T-cell (primary cell): ENCODE results near the gene ODC1. TPM values are rescaled to one million over a fixed set of nuclear protein-coding genes. Genes with fewer than 3 reads are reported as not detected.
"Not testable (repeated sequence)": the region's sequence is repeated elsewhere in the genome, so short reads cannot be mapped to it uniquely, and the experiment has no call there.

Experiments used
- ATAC-seq, 4 experiments: fragments of 200-7000 bp in 3 of 4; fragments of 150-1000 bp in 1 of 4; cut with Tn5 transposase; replicated peaks in 1 of 4; 1 replicate in 3 of 4; 2 replicates in 1 of 4; pipeline ENCODE4 v1.10.0; 2021; ENCODE audit warnings: moderate library complexity in 3 of 4, mild to moderate bottlenecking in 2 of 4, moderate number of reproducible peaks in 1 of 4
- CTCF ChIA-PET, 2 donors: fragments of 300-600 bp; sonication (Branson Sonifier 250); formaldehyde crosslinking; loops; one replicate each; lab custom pipeline; 2022; ENCODE audit warnings: antibody characterized with exemption in 2 of 2; lab: Charles Lee
- POLR2A ChIA-PET, 2 donors: fragments of 300-600 bp; sonication (Branson Sonifier 250); formaldehyde crosslinking; loops; one replicate each; lab custom pipeline; 2022; ENCODE audit warnings: antibody characterized with exemption in 2 of 2; lab: Charles Lee
- DNase-seq, 35 experiments: peaks; one replicate each; pipeline versions ENCODE4 v3.0.0 to v3.0.0-alpha.2; 2013 to 2023
- H3K27ac ChIP-seq: one replicate; pipeline ENCODE4 v1.5.1; 2013; ENCODE audit warnings: low read length
- H3K27me3 ChIP-seq, 2 experiments: replicated peaks in 1 of 2; 1 replicate in 1 of 2; 2 replicates in 1 of 2; pipeline versions ENCODE4 v1.6.1 to v1.7.0; 2013; ENCODE audit warnings: low read length in 1 of 2, mixed read lengths in 1 of 2; ENCODE audit not compliant: control insufficient read depth in 2 of 2, insufficient read depth in 2 of 2; ENCODE audit errors: extremely low read depth in 1 of 2
- H3K36me3 ChIP-seq, 2 donors: 1 replicate in 1 of 2; 2 replicates in 1 of 2; pipeline versions ENCODE4 v1.6.1 to v1.7.0; 2013; ENCODE audit warnings: low read length in 1 of 2; ENCODE audit not compliant: control insufficient read depth in 2 of 2, insufficient read depth in 1 of 2; ENCODE audit errors: extremely low read depth in 1 of 2
- H3K4me1 ChIP-seq, 2 experiments: 1 replicate in 1 of 2; 2 replicates in 1 of 2; pipeline versions ENCODE4 v1.6.1 to v1.7.0; 2013; ENCODE audit warnings: low read length in 2 of 2, mixed read lengths in 1 of 2; ENCODE audit not compliant: insufficient read depth in 2 of 2, control insufficient read depth in 1 of 2; ENCODE audit errors: extremely low read depth in 1 of 2
- H3K4me3 ChIP-seq, 2 donors: 1 replicate in 1 of 2; 2 replicates in 1 of 2; pipeline versions ENCODE4 v1.5.1 to v1.7.0; 2013; ENCODE audit warnings: mild to moderate bottlenecking in 2 of 2, low read length in 1 of 2, moderate library complexity in 1 of 2; ENCODE audit not compliant: control insufficient read depth in 1 of 2; ENCODE audit errors: extremely low read depth in 1 of 2
- H3K9me3 ChIP-seq: 2 replicates; pipeline ENCODE4 v1.7.0; 2013
- H3K27ac Mint-ChIP-seq, 2 donors: one replicate each; pipeline ENCODE4 v1.8.0; 2020 to 2021; ENCODE audit warnings: mild to moderate bottlenecking in 2 of 2, mixed read lengths in 2 of 2
- H3K27me3 Mint-ChIP-seq, 2 donors: one replicate each; pipeline ENCODE4 v1.8.0; 2021 to 2022; ENCODE audit warnings: mixed read lengths in 2 of 2
- H3K36me3 Mint-ChIP-seq: one replicate; pipeline ENCODE4 v1.8.0; 2021; ENCODE audit warnings: mixed read lengths
- H3K4me1 Mint-ChIP-seq, 3 donors: one replicate each; pipeline ENCODE4 v1.8.0; 2020 to 2022; ENCODE audit warnings: mixed read lengths in 3 of 3, mild to moderate bottlenecking in 1 of 3
- H3K4me3 Mint-ChIP-seq, 3 donors: one replicate each; pipeline ENCODE4 v1.8.0; 2020 to 2022; ENCODE audit warnings: mild to moderate bottlenecking in 3 of 3, mixed read lengths in 3 of 3, moderate library complexity in 3 of 3
- H3K9me3 Mint-ChIP-seq, 3 donors: one replicate each; pipeline ENCODE4 v1.8.0; 2020 to 2022; ENCODE audit warnings: mixed read lengths in 3 of 3
- WGBS: methylation state at CpG from one replicate; pipeline ENCODE4 v1.1.5; 2013; ENCODE audit warnings: missing lambda C conversion rate; ENCODE audit not compliant: insufficient coverage; 5-methylcytosine and 5-hydroxymethylcytosine counted together
- total RNA-seq, 35 experiments: library from RNA in 6 of 35; stranded (reverse) in 6 of 35; fragments of 120-200 nt in 1 of 35; gene quantifications; one replicate each; pipeline versions ENCODE4 v1.2.1 to v1.2.4 and lab custom pipeline; 2013 to 2026

Gene ODC1
- total RNA-seq, 5 donors from 2014 or later (not counting 1 experiment from before 2014, with no cell fraction given), result 40.6 to 102 (median 53.3) TPM

- H3K9me3 ChIP-seq, result no peaks in the 10 kb centered on the region
- no peak overlapping the region for H3K27ac Mint-ChIP-seq
- WGBS, result 90% methylated on average over 9 of the region's 15 CpGs
Measured at GRCh38 chr2:10462178-10463083, 14.3 kb upstream of the ODC1 start.

GRCh38 chr2:10460366-10460796, 12.3 kb upstream of the ODC1 start:
- no peaks in the 10 kb centered on the region for H3K9me3 Mint-ChIP-seq
- H3K27me3 ChIP-seq, result peaks cover 0 to 11% of the 10 kb centered on the region in 2 experiments
- ATAC-seq (no peak), DNase-seq (no peak)
- CTCF ChIA-PET, result no interaction called here
- H3K4me3 ChIP-seq, result no peak overlapping the region
- no peaks in the 10 kb centered on the region for H3K36me3 ChIP-seq
- H3K9me3 ChIP-seq, result no peaks in the 10 kb centered on the region
- WGBS, result 80% methylated on average over 12 of the region's 17 CpGs
- H3K4me1 ChIP-seq, result no peaks in the 10 kb centered on the region
- H3K27me3 Mint-ChIP-seq, result peaks cover 4 to 18% of the 10 kb centered on the region in 2 donors
- no peak overlapping the region for H3K27ac Mint-ChIP-seq
- H3K4me3 Mint-ChIP-seq, result no peak overlapping the region
- H3K4me1 Mint-ChIP-seq, result peaks cover 0 to 5% (median 0%) of the 10 kb centered on the region in 3 donors
- H3K36me3 Mint-ChIP-seq, result no peaks in the 10 kb centered on the region
- POLR2A ChIA-PET, result no interaction called here
- H3K27ac ChIP-seq, result no peak overlapping the region

More at GRCh38 chr2:10462178-10463083, 14.3 kb upstream of the ODC1 start:
- Histone ChIP-seq H3K27ac (no peak overlapping the region), H3K27me3 (peaks cover 0 to 11% of the 10 kb centered on the region in 2 experiments), H3K4me3 (no peak overlapping the region), H3K4me1 (no peaks in the 10 kb centered on the region), H3K36me3 (no peaks in the 10 kb centered on the region)
- ChIA-PET CTCF (interaction anchor here in 1 of 2 donors (0.5 kb wide), 1 partner anchor 14 kb away, joined by 3 read pairs; no protein-coding TSS in a partner anchor), POLR2A (interaction anchor here in 1 of 2 donors (0.5 kb wide), 1 partner anchor 624 kb away, joined by 3 read pairs; no protein-coding TSS in a partner anchor)
- ATAC-seq, result no peak
- Mint-ChIP-seq H3K4me1 (peaks cover 0 to 5% (median 0%) of the 10 kb centered on the region in 3 donors), H3K36me3 (no peaks in the 10 kb centered on the region), H3K9me3 (no peaks in the 10 kb centered on the region), H3K4me3 (no peak overlapping the region), H3K27me3 (peaks cover 4 to 18% of the 10 kb centered on the region in 2 donors)
- DNase-seq, result peak in 1 of 35 experiments; percentile 13

DNA sequence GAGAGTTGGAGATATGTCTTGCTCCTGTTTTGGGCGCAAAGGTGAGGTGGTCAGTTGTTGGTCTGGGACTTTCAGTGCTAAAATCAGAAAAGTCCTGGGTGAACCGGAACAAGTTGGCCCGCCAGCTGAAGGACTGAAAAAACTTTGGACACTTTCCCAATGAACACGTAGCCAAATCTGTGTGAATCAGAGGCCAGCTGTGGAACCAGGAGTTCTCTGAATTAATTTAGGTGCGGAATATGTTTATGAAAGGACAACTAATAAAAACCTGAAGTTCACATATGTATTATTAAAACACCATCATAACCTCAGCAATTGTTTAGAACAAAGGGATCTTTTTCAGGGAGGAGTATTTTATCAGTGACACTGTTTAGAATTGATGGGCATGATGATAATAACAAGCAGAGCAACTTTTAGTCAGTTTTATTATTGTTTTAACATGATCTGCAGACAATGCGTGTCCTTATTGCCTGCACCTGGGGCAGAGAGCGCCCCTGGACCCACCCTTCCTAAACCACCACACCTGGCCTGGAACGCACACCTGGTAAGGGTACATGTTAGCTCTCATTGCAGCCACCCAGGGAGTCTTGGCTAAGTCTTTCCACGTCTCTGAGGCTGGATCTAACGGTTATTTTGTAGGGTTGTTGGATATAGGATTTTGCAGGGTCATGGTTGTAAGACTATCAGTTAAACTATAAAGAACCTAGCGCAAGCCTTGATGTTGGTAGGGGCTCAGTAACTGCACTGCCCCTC, 9.9 kb upstream of the ODC1 start:
- ChIA-PET POLR2A (interaction anchor here in 1 of 2 donors (1.0 kb wide), 1 partner anchor 12 kb away, joined by 5 read pairs; no protein-coding TSS in a partner anchor), CTCF (no interaction called here)
- Mint-ChIP-seq H3K9me3 (no peaks in the 10 kb centered on the region), H3K27ac (no peak overlapping the region), H3K27me3 (peaks cover 4 to 15% of the 10 kb centered on the region in 2 donors), H3K4me1 (peaks cover 0 to 7% (median 2%) of the 10 kb centered on the region in 3 donors), H3K36me3 (no peaks in the 10 kb centered on the region), H3K4me3 (no peak overlapping the region)
- H3K9me3 ChIP-seq, result no peaks in the 10 kb centered on the region
- no peak overlapping the region for H3K4me3 ChIP-seq
- DNase-seq, result no peak
- peaks cover 0 to 4% of the 10 kb centered on the region in 2 experiments for H3K4me1 ChIP-seq
- no peaks in the 10 kb centered on the region for H3K36me3 ChIP-seq
- 100% methylated on average over 3 of the region's 11 CpGs for WGBS
- ATAC-seq, result no peak
- H3K27ac ChIP-seq, result no peak overlapping the region
- peaks cover 0 to 9% of the 10 kb centered on the region in 2 experiments for H3K27me3 ChIP-seq

DNA sequence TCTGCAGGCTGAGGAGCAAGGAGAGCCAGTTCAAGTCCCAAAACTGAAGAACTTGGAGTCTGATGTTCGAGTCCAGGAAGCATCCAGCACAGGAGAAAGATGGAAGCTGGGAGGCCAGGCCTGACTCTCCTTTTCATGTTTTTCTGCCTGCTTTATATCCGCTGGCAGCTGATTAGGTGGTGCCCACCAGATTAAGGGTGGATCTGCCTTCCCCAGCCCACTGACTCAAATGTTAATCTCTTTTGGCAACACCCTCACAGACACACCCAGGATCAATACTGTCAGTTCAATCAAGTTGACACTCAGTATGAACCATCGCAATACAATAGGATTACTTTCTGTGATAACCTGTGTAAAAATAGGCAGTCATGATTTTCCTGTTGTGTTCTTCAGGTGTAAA, 9.1 kb upstream of the ODC1 start:
- WGBS, result 50% methylated on average over 1 of the region's 3 CpGs
- not testable (repeated sequence) for DNase-seq

DNA sequence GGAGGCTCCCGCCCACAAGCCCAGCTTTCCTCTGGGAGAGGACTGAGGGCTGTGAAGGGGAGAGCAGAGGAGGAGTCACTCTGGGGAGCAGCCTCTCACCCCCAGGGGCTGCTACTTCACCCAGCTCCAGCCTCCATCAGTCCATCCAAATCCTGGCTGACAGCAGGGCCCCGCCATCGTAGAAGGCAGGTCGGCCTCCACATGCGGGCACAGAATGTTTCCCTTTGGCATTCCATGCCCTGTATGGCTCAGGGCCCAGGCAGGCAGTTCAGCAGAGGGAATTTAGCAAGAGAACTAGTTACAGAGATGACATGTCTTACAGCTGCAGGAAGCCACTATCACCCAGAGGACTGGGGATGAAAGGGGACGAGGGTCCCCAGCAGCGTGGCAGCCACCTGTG, 6.4 kb upstream of the ODC1 start:
- WGBS, result 88% methylated on average over 3 of the region's 7 CpGs
- peaks cover 2 to 4% of the 10 kb centered on the region in 2 donors for H3K27me3 Mint-ChIP-seq
- DNase-seq (no peak), ATAC-seq (no peak)
- Histone ChIP-seq H3K4me3 (no peak overlapping the region), H3K4me1 (peaks cover 0 to 14% of the 10 kb centered on the region in 2 experiments), H3K9me3 (no peaks in the 10 kb centered on the region), H3K27ac (no peak overlapping the region), H3K36me3 (no peaks in the 10 kb centered on the region), H3K27me3 (peaks cover 0 to 2% of the 10 kb centered on the region in 2 experiments)
- peaks cover 2 to 10% (median 9%) of the 10 kb centered on the region in 3 donors for H3K4me1 Mint-ChIP-seq
- no peaks in the 10 kb centered on the region for H3K36me3 Mint-ChIP-seq
- no peak overlapping the region for H3K27ac Mint-ChIP-seq
- POLR2A ChIA-PET, result no interaction called here
- CTCF ChIA-PET, result no interaction called here
- no peaks in the 10 kb centered on the region for H3K9me3 Mint-ChIP-seq
- H3K4me3 Mint-ChIP-seq, result no peak overlapping the region

More for the DNA sequence above, 9.1 kb upstream of the ODC1 start:
- H3K27ac Mint-ChIP-seq, H3K4me1 Mint-ChIP-seq, H3K36me3 ChIP-seq, POLR2A ChIA-PET, H3K27me3 Mint-ChIP-seq, H3K4me1 ChIP-seq, H3K4me3 Mint-ChIP-seq, H3K9me3 Mint-ChIP-seq, H3K36me3 Mint-ChIP-seq, H3K27me3 ChIP-seq, H3K9me3 ChIP-seq, H3K4me3 ChIP-seq, CTCF ChIA-PET, ATAC-seq, H3K27ac ChIP-seq: not testable (repeated sequence)

DNA sequence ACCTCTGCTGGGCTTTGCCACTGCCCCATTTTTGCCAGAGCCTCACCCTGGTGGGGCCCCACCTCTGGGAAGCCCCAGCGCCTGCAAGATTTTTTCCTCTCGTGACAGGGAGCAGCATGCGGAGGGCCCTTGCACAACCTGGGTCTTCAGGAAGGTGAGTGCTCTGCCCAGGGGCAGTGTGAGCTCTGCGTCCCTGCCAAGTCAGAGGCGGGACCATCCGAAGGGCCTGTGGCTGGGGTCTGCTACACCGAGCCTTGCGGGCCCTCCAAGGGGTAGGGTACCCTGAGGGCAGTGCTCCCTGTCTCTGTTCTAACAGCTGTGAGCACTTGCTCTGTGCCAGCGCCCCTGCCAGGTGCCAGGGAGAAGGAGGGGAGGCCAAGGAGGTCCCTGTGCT, 5.8 kb upstream of the ODC1 start:
- no peaks in the 10 kb centered on the region for H3K9me3 Mint-ChIP-seq
- DNase-seq (no peak), ATAC-seq (no peak)
- H3K36me3 Mint-ChIP-seq, result no peaks in the 10 kb centered on the region
- Histone ChIP-seq H3K27ac (no peak overlapping the region), H3K4me3 (no peak overlapping the region), H3K36me3 (no peaks in the 10 kb centered on the region), H3K27me3 (peaks cover 0 to 2% of the 10 kb centered on the region in 2 experiments), H3K9me3 (no peaks in the 10 kb centered on the region), H3K4me1 (peaks cover 0 to 20% of the 10 kb centered on the region in 2 experiments)
- ChIA-PET POLR2A (no interaction called here), CTCF (no interaction called here)
- peaks cover under 1 to 1% of the 10 kb centered on the region in 2 donors for H3K27me3 Mint-ChIP-seq
- H3K27ac Mint-ChIP-seq, result no peak overlapping the region
- WGBS, result 93% methylated on average over 9 of the region's 9 CpGs
- H3K4me1 Mint-ChIP-seq, result peaks cover 8 to 14% (median 14%) of the 10 kb centered on the region in 3 donors
- H3K4me3 Mint-ChIP-seq, result no peak overlapping the region
